HAP-1 (cell line): ENCODE data around the gene DUSP2.

Source experiments
- DNase-seq, 2 experiments: peaks; one replicate each; pipeline ENCODE4 v3.0.0-alpha.2; 2016 to 2020; ENCODE audit warnings: low spot score in 2 of 2
- H3K27me3 ChIP-seq: fragments of 250-450 bp; sonication (Bioruptor Pico); 2 replicates; pipeline ENCODE4 v1.5.1; 2020; ENCODE audit warnings: low read depth, mild to moderate bottlenecking, moderate library complexity
- H3K36me3 ChIP-seq: fragments of 250-450 bp; sonication (Bioruptor Pico); replicated peaks from 2 replicates; pipeline ENCODE4 v1.5.1; 2020; ENCODE audit warnings: mild to moderate bottlenecking
- H3K4me1 ChIP-seq: fragments of 250-450 bp; sonication (Bioruptor Pico); 2 replicates; pipeline ENCODE4 v1.5.1; 2020; ENCODE audit warnings: mild to moderate bottlenecking
- H3K4me3 ChIP-seq: fragments of 250-450 bp; sonication (Bioruptor Pico); 2 replicates; pipeline ENCODE4 v1.5.1; 2020; ENCODE audit warnings: mild to moderate bottlenecking, moderate library complexity
- H3K9me3 ChIP-seq: fragments of 250-450 bp; sonication (Bioruptor Pico); 2 replicates; pipeline ENCODE4 v1.5.1; 2020; ENCODE audit warnings: mild to moderate bottlenecking, moderate library complexity
- in situ Hi-C: fragments of 300-500 bp; cut with MboI; formaldehyde crosslinking; loops from 3 replicates; pipeline ENCODE4 v1.14.3; 2020; ENCODE audit warnings: low sequenced_read_pairs, inconsistent platforms, mixed read lengths

The DUSP2 gene

DNA sequence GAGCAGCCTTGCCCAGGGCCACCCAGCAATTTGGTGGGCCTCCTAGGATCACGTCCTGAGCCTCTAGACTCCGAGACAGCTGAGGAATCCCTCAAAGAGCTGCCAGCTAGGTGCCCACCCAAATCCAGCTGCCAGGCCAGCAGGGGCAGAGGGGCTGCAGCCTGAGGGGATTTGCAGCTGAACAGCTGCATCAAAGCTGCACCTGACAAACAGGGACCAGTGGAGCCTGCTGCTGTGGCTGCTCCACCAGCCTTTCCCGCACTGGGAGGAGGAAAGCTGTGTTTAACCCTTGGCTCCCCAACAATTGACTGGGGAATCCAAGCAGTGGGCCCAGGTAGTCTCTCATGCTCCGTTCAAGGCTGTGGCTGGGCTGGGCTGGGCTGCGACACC lies 37.1 kb downstream of the DUSP2 start:
- no peak for DNase-seq
- no peak overlapping the region for H3K4me3 ChIP-seq
- no peaks in the 10 kb centered on the region for H3K36me3 ChIP-seq
- in situ Hi-C loops = loop anchor here (25.0 kb wide), 1 partner anchor 96 kb away; no protein-coding TSS in a partner anchor
- no peaks in the 10 kb centered on the region for H3K4me1 ChIP-seq
- no peaks in the 10 kb centered on the region for H3K27me3 ChIP-seq
- H3K9me3 ChIP-seq = 0 out of 2 replicates have a peak, but pooled peaks cover 5% of the 10 kb centered on the region

DNA sequence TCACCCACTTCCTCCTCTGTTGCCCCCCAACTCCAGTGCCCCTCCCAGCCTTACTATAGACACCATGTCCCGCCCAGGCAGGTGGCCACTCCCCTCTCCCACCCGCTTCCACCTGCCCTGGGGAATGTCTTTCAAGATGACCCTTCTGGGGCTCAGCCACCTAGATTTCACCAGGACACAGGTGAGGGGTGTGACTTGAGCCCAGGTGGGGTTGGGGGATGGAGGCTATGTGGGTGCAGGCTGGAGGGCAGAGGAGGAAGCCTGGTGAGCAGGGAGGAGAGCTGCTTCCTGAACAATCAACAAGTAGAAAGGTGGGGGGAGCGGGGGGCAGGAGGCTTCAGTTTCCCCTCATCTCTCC lies 37.6 kb downstream of the DUSP2 start:
- Histone ChIP-seq H3K4me1 (no peaks in the 10 kb centered on the region), H3K9me3 (0 out of 2 replicates have a peak, but pooled peaks cover 5% of the 10 kb centered on the region), H3K4me3 (no peak overlapping the region), H3K36me3 (no peaks in the 10 kb centered on the region), H3K27me3 (no peaks in the 10 kb centered on the region)
- no peak for DNase-seq
- in situ Hi-C loops = loop anchor here (25.0 kb wide), 1 partner anchor 95 kb away; no protein-coding TSS in a partner anchor

DNA sequence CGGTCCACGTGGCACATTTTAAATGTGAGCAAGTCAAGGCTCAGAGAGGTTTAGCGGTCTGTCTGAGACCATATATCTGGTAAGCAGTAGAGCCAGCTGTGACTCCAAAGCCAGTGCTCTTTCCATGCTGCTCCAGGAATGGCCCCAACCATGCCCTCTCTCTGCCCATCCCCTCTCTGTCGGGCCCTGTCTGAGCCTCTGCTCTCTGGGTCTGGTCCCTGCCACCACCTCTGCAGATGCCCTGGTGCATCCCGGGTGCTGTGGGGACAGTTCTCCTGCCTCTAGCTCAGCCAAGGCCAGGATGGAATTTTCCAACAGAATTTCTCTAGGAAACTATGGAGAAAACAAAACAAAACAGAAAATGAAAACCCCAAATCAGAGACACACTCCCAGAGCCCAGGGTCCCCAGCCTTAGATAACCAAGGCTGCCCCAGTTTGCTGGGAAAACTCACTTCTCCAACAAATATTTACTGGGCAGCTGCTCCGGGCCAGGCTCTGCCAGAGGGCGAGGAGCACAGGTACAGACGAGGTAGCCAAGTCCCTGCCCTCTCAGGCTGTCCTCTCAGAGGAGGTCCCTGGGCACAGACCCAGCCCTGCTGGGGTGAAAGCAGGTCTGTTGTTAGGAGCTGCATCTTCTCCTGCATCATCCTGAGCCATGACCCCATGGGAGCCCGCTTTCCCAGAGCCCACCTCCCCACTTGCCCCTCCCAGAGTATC lies 38.1 kb downstream of the DUSP2 start:
- in situ Hi-C loops = loop anchor here (25.0 kb wide), 1 partner anchor 95 kb away; no protein-coding TSS in a partner anchor

DNA sequence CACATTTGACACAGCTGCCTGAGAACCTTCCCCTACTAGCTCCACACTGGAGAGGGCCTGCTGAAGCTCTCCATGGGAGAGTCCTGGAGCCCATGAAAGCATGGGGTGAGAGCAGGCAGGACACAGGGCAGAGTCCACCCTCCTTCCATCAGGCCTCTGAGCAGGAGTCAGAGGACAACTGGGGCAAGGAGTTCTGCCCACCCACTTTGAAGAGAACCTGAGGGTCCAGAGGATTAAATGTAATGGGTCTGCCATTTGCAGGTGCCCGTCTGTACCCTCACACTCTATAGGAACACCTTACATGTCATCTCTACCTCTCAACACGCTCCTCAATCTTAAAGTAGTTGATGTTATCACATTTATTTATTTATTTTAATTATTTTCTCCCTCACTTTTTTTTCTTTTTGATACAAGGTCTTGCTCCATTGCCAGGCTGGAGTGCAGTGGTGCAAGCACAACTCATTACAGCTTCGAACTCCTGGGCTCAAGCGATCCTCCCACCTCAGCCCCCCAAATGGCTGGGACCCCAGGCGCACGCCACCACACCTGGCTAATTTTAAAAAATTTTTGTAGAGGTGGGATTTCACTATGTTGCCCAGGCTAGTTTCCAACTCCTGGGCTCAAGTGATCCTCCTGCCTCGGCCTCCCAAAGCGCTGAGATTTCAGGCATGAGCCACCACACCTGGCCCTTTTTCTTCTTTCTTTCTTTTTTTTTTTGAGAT lies 39.1 kb downstream of the DUSP2 start:
- in situ Hi-C loops = loop anchor here (25.0 kb wide), 1 partner anchor 94 kb away; no protein-coding TSS in a partner anchor
- no peak for DNase-seq
- Histone ChIP-seq H3K27me3 (no peaks in the 10 kb centered on the region), H3K4me3 (no peak overlapping the region), H3K9me3 (0 out of 2 replicates have a peak, but pooled peaks cover 5% of the 10 kb centered on the region), H3K36me3 (no peaks in the 10 kb centered on the region), H3K4me1 (no peaks in the 10 kb centered on the region)

More for the DNA sequence above, 38.1 kb downstream of the DUSP2 start:
- Histone ChIP-seq H3K36me3 (no peaks in the 10 kb centered on the region), H3K4me1 (no peaks in the 10 kb centered on the region), H3K4me3 (no peak overlapping the region), H3K9me3 (0 out of 2 replicates have a peak, but pooled peaks cover 5% of the 10 kb centered on the region), H3K27me3 (no peaks in the 10 kb centered on the region)
- no peak for DNase-seq

DNA sequence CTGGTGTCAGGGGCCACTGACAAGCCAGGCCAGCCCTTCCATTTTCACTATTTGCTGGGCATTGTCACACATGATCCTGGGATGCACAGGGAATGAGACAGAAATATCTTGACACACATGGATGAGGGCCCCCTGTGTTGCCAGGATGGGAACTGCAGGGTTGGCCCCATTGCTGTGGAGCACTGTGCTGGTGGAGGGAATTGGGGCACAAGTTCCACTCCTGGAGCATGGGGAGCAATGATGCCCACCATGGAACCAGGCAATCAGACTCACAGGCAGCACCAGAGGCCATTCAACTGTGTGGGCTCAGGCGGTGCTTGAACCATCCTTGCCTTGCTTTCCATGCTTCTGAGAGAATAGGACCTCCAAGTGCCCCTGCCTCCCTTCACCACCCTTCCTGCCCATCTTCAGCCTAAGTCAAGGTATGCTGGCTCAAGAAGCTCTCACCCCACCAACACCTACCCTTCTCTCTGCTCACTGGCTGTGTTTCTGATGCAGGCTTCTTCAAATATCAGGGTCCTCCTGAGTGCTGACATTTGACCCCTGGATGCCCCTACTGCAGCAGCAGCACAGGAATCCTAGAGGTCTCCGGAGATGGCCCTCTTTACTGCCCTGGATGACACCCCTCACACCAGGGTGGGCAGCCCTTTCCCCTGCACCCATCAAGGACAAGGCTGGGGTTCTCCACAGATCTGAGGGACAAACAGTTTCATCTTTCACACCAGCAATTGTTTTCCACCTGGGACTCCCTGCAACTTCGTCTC lies 39.9 kb downstream of the DUSP2 start:
- no peaks in the 10 kb centered on the region for H3K36me3 ChIP-seq
- no peaks in the 10 kb centered on the region for H3K4me1 ChIP-seq
- H3K27me3 ChIP-seq = no peaks in the 10 kb centered on the region
- H3K9me3 ChIP-seq = 0 out of 2 replicates have a peak, but pooled peaks cover 5% of the 10 kb centered on the region
- DNase-seq = no peak
- H3K4me3 ChIP-seq = no peak overlapping the region
- in situ Hi-C loops = loop anchor here (25.0 kb wide), 1 partner anchor 93 kb away; no protein-coding TSS in a partner anchor

DNA sequence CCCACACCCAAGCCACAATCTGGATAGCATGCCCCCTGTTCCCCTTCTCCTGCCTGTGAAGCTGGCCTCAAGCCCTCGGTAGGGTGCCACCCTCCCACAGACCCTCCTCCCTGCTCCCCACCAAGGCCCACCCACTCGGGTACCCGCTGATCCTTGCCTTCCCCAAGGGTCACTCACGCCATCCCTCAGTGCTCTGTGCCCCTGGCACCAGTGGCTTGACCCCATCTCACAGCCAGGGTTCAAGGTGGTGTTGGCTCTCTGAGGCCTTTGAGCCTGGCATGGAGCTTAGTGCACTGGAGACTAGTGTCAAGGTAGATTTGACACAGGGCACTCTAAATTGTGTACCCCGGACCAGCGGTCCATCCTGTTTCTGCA lies 40.8 kb downstream of the DUSP2 start:
- Histone ChIP-seq H3K4me3 (no peak overlapping the region), H3K27me3 (no peaks in the 10 kb centered on the region), H3K4me1 (no peaks in the 10 kb centered on the region), H3K36me3 (no peaks in the 10 kb centered on the region), H3K9me3 (0 out of 2 replicates have a peak, but pooled peaks cover 5% of the 10 kb centered on the region)
- DNase-seq = no peak
- in situ Hi-C loops = loop anchor here (25.0 kb wide), 1 partner anchor 92 kb away; no protein-coding TSS in a partner anchor

DNA sequence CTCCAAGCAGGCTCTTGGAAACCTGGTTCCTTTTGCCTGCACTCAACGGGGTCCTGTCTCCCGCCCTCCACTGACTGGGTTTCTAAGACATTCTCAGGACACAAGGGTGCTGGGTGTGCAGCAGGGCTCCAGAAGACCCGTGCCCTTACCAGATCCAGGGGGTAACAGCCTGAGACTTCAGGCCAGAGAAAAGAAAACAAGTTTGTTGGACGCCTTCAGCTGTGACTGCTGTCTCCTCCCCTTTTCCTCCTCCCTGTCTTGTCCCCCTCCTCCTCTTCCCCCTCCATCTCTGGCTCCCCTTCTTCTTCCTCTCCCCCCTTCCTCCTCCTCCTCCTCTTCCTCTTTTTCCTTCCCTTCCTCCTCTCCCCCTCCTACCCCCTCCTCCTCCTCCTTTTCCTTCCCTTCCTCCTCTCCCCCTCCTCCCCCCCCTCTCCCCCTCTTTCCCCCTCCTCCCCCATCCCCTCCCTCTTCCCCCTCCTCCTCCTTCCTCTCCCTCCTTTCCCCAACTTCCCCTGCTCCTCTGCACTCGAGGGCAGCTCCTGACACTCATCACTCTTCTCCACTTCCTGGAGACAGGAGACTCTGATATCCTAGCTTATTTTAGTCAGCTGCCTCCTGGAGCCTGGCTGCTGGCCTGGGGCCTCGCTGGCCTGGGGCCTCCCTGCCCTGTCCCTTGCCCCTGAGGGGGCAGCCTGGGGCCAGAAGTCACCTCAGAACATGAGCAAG lies 41.3 kb downstream of the DUSP2 start:
- DNase-seq = no peak
- in situ Hi-C loops = loop anchor here (25.0 kb wide), 1 partner anchor 92 kb away; no protein-coding TSS in a partner anchor
- Histone ChIP-seq H3K36me3 (no peaks in the 10 kb centered on the region), H3K9me3 (0 out of 2 replicates have a peak, but pooled peaks cover 5% of the 10 kb centered on the region), H3K27me3 (no peaks in the 10 kb centered on the region), H3K4me1 (no peaks in the 10 kb centered on the region), H3K4me3 (no peak overlapping the region)

DNA sequence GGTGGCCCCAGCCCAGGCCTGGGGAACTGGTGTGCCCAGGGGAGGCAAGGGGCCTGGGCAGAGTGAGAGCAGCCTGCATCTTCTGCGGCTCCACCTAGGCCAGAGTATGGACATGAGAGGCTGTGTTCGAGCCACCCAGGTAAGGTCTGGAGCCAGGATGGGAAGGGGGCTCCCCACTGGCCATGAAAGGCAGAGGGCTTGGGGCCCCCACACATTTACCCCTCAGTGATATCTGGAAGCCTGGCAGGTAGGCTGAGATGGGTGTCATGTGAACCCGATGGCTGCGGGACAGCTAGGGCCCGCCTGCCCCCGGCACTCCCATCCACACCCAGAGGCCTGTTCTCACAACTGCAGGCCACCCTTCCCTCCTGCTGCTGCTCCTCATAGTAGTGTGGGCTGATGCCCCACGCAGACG lies 42.0 kb downstream of the DUSP2 start:
- Histone ChIP-seq H3K4me3 (no peak overlapping the region), H3K36me3 (no peaks in the 10 kb centered on the region), H3K4me1 (no peaks in the 10 kb centered on the region), H3K27me3 (no peaks in the 10 kb centered on the region), H3K9me3 (0 out of 2 replicates have a peak, but pooled peaks cover 5% of the 10 kb centered on the region)
- no peak for DNase-seq
- in situ Hi-C loops = loop anchor here (25.0 kb wide), 1 partner anchor 91 kb away; no protein-coding TSS in a partner anchor

DNA sequence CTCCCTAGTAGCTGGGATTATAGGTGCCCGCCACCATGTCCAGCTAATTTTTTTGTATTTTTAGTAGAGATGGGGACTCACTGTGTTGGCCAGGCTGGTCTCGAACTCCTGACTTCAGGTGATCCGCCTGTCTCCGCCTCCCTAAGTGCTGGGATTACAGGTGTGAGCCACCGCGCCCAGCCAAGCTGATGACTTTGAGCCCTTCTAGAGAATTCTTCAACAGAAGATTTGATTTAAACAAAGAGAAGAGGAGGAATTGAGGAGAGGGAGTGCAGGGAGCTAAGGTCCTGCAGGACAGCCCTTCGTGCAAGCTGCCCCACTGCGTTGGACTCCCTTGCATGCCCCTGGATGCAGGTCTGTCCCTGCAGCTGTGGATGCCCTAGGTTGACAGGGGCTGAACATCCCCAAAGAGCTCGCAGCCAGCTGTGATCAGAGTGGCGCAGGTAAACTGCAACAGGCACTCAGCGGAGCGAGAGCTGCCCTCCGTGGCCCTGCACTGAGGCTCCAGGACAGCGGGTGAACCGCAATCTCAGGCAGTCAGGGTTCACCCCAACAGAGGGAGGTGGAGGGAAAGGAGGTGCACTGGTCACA lies 42.5 kb downstream of the DUSP2 start:
- Histone ChIP-seq H3K4me3 (no peak overlapping the region), H3K9me3 (0 out of 2 replicates have a peak, but pooled peaks cover 5% of the 10 kb centered on the region), H3K4me1 (no peaks in the 10 kb centered on the region), H3K27me3 (no peaks in the 10 kb centered on the region), H3K36me3 (no peaks in the 10 kb centered on the region)
- DNase-seq = peak in 1 of 2 experiments; percentile 2
- in situ Hi-C loops = loop anchor here (25.0 kb wide), 1 partner anchor 90 kb away; no protein-coding TSS in a partner anchor

DNA sequence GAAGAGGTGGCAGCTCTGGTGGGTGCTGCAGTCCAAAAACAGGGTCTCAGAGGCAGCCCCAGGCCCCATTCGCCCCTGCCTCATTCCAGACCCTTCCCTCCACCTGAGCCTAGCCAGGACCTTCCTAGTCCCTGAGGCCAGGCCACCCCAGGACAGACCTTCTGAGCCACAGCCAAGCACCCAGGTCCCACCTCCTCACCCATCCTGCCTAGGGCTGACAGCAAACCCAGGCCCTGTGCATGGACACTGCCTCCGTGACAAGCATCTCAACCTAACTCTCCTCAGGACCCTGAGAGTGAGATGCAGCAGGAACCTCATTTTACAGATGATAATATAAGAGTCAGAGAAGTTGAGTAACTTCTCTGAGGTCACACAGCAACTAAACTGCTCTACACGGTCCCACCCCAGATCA lies 44.3 kb downstream of the DUSP2 start:
- in situ Hi-C loops = loop anchor here (25.0 kb wide), 1 partner anchor 89 kb away; no protein-coding TSS in a partner anchor
- Histone ChIP-seq H3K36me3 (no peaks in the 10 kb centered on the region), H3K27me3 (no peaks in the 10 kb centered on the region), H3K4me3 (no peak overlapping the region), H3K9me3 (0 out of 2 replicates have a peak, but pooled peaks cover 5% of the 10 kb centered on the region), H3K4me1 (no peaks in the 10 kb centered on the region)
- peak in 1 of 2 experiments; percentile 6 for DNase-seq

DNA sequence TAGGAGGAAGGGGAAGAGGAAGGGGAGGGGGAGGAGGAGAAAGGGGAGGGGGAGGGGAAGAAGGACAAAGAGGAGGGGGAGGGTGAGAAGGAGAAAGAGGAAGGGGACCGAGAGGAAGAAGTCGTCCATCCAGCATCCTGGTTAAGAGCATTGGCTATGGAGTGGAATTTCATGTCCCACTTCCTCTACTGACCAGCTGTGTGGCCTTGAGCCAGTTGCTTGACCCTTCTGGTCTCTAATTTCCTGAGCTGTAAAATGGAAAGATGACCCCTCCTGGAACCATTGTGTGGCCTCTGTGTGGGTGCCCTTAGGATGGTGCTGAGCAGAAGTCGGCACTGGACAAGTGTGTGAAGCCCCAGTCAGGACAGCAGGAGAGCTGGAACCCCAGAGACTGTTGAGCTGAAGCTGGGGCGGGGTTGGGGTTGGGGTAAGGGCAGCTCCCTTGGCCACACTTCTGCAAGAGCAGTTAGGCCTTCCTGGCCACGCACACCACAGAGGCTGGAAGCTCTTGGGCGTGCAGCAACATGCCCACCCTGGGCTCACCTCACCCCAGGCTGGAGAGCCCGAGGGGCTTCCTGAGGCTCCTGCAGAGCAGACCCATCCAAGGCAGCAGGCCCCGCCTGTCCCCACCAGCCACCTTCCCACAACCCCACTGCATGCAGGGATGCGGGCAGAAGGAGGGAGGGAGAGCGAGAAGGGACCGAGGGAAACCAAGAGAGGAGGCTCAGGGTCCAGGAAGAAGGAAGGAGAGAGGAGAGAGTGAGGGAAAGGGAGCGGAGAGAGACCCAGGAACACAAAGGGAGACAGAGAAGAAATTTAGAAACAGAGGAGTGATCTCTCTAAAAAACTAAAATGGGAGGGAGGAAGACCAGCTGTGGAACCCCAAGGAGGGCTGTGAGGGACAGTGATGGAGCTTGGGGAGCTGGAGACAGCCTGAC lies 45.1 kb downstream of the DUSP2 start:
- peaks cover 4% of the 10 kb centered on the region for H3K4me1 ChIP-seq
- H3K36me3 ChIP-seq = no peaks in the 10 kb centered on the region
- peak in 1 of 2 experiments; percentile 29 for DNase-seq
- no peaks in the 10 kb centered on the region for H3K27me3 ChIP-seq
- H3K9me3 ChIP-seq = 0 out of 2 replicates have a peak, but pooled peaks cover under 1% of the 10 kb centered on the region
- in situ Hi-C loops = loop anchor here (25.0 kb wide), 1 partner anchor 88 kb away; no protein-coding TSS in a partner anchor
- no peak overlapping the region for H3K4me3 ChIP-seq
